Measurements from ENCODE around the gene DVL1. TPM values are rescaled to one million over a fixed set of nuclear protein-coding genes. Genes with fewer than 3 reads are reported as not detected.

Gene DVL1
- total and polyA plus RNA-seq, 4 experiments from 2014 or later: 0.19 to 44.6 (median 22.8) TPM

- intact Hi-C loops (cut with micrococcal nuclease): loop anchor here (5.0 kb wide), 1 partner anchor 312 kb away; the partner anchor contains the start of gene PERM1
- no peak overlapping the region for H3K4me3 Mint-ChIP-seq
- H3K27me3 Mint-ChIP-seq: no peaks in the 10 kb centered on the region
- peak in 1 of 5 donors; percentile 33 for DNase-seq
- Histone ChIP-seq H3K27me3 (ENCODE audit: insufficient read depth, low read length) (no peaks in the 10 kb centered on the region), H3K9me3 (ENCODE audit: control insufficient read depth in 1 of 2, low read length in 2 of 2) (no peaks in the 10 kb centered on the region), H3K36me3 (ENCODE audit: insufficient read depth, low read length) (no peaks in the 10 kb centered on the region), H3K4me3 (ENCODE audit: low read length in 2 of 2) (no peak overlapping the region), H3K27ac (ENCODE audit: low read depth, low read length) (no peak overlapping the region), H3K4me1 (ENCODE audit: insufficient read depth, low read length) (no peaks in the 10 kb centered on the region)
- ChIA-PET POLR2A (ENCODE audit: partially characterized antibody) (interaction anchor here (1.1 to 1.4 kb wide), 2 partner anchors 11 to 172 kb away, joined by 3 to 4 read pairs; no protein-coding TSS in a partner anchor), CTCF (ENCODE audit: partially characterized antibody) (interaction anchor here (1.2 kb wide), 1 partner anchor 172 kb away, joined by 3 read pairs; no protein-coding TSS in a partner anchor)
- no peaks in the 10 kb centered on the region for H3K36me3 Mint-ChIP-seq
- peaks cover 0 to 3% (median under 1%) of the 10 kb centered on the region in 4 donors for H3K4me1 Mint-ChIP-seq
- H3K27ac Mint-ChIP-seq: no peak overlapping the region
- no peaks in the 10 kb centered on the region for H3K9me3 Mint-ChIP-seq
These were observed 54.8 kb downstream of the DVL1 start for GRCh38 chr1:1294250-1294890.

- no peak overlapping the region for H3K4me3 Mint-ChIP-seq
- H3K27me3 Mint-ChIP-seq: no peaks in the 10 kb centered on the region
- Histone ChIP-seq H3K36me3 (ENCODE audit: insufficient read depth, low read length) (no peaks in the 10 kb centered on the region), H3K4me3 (ENCODE audit: low read length in 2 of 2) (no peak overlapping the region), H3K4me1 (ENCODE audit: insufficient read depth, low read length) (no peaks in the 10 kb centered on the region), H3K27ac (ENCODE audit: low read depth, low read length) (no peak overlapping the region), H3K9me3 (ENCODE audit: control insufficient read depth in 1 of 2, low read length in 2 of 2) (no peaks in the 10 kb centered on the region), H3K27me3 (ENCODE audit: insufficient read depth, low read length) (no peaks in the 10 kb centered on the region)
- no peaks in the 10 kb centered on the region for H3K36me3 Mint-ChIP-seq
- DNase-seq: peak in 1 of 5 donors; percentile 13
- H3K4me1 Mint-ChIP-seq: peaks cover 0 to 3% (median under 1%) of the 10 kb centered on the region in 4 donors
- H3K27ac Mint-ChIP-seq: no peak overlapping the region
- intact Hi-C loops (cut with micrococcal nuclease): loop anchor here (5.0 kb wide), 1 partner anchor 311 kb away; the partner anchor contains the start of gene PERM1
- CTCF ChIA-PET (ENCODE audit: partially characterized antibody): interaction anchor here (1.7 kb wide), 1 partner anchor 309 kb away, joined by 6 read pairs; no protein-coding TSS in a partner anchor
- POLR2A ChIA-PET (ENCODE audit: partially characterized antibody): interaction anchor here (1.4 kb wide), 1 partner anchor 171 kb away, joined by 3 read pairs; no protein-coding TSS in a partner anchor
- H3K9me3 Mint-ChIP-seq: no peaks in the 10 kb centered on the region
These were observed 55.7 kb downstream of the DVL1 start for GRCh38 chr1:1293263-1294249.

GRCh38 chr1:1292851-1293250, 56.4 kb downstream of the DVL1 start:
- H3K4me3 ChIP-seq (ENCODE audit: low read length in 2 of 2): no peak overlapping the region
- POLR2A ChIA-PET (ENCODE audit: partially characterized antibody): no interaction called here

GRCh38 chr1:1292442-1292779, 56.8 kb downstream of the DVL1 start:
- Mint-ChIP-seq H3K27ac (no peak overlapping the region), H3K27me3 (no peaks in the 10 kb centered on the region), H3K4me3 (no peak overlapping the region), H3K36me3 (no peaks in the 10 kb centered on the region), H3K9me3 (no peaks in the 10 kb centered on the region), H3K4me1 (peaks cover 0 to 3% (median under 1%) of the 10 kb centered on the region in 4 donors)
- Histone ChIP-seq H3K27ac (ENCODE audit: low read depth, low read length) (no peak overlapping the region), H3K9me3 (ENCODE audit: control insufficient read depth in 1 of 2, low read length in 2 of 2) (no peaks in the 10 kb centered on the region), H3K36me3 (ENCODE audit: insufficient read depth, low read length) (no peaks in the 10 kb centered on the region), H3K4me1 (ENCODE audit: insufficient read depth, low read length) (no peaks in the 10 kb centered on the region), H3K4me3 (ENCODE audit: low read length in 2 of 2) (no peak overlapping the region), H3K27me3 (ENCODE audit: insufficient read depth, low read length) (no peaks in the 10 kb centered on the region)
- ChIA-PET POLR2A (ENCODE audit: partially characterized antibody) (interaction anchor here (1.1 to 1.6 kb wide), 2 partner anchors 13 to 171 kb away, joined by 3 to 9 read pairs; no protein-coding TSS in a partner anchor), CTCF (ENCODE audit: partially characterized antibody) (interaction anchor here (0.6 to 3.2 kb wide), 6 partner anchors 61 to 307 kb away, joined by 3 to 57 read pairs (median 4); no protein-coding TSS in a partner anchor)
- DNase-seq: peak in 1 of 5 donors; percentile 6
- intact Hi-C loops (cut with micrococcal nuclease): loop anchor here (1.0 to 5.0 kb wide), 2 partner anchors 170 to 310 kb away; partner anchors contain the start of gene PERM1

More at GRCh38 chr1:1292851-1293250, 56.4 kb downstream of the DVL1 start:
- H3K4me3 Mint-ChIP-seq: no peak overlapping the region
- CTCF ChIA-PET (ENCODE audit: partially characterized antibody): interaction anchor here (1.7 to 3.2 kb wide), 2 partner anchors 170 to 308 kb away, joined by 6 to 57 read pairs; no protein-coding TSS in a partner anchor
- H3K36me3 ChIP-seq (ENCODE audit: insufficient read depth, low read length): no peaks in the 10 kb centered on the region
- H3K36me3 Mint-ChIP-seq: no peaks in the 10 kb centered on the region
- no peaks in the 10 kb centered on the region for H3K27me3 Mint-ChIP-seq
- peak in 1 of 5 donors; percentile 16 for DNase-seq
- H3K27ac Mint-ChIP-seq: no peak overlapping the region
- intact Hi-C loops (cut with micrococcal nuclease): loop anchor here (1.0 to 5.0 kb wide), 2 partner anchors 171 to 311 kb away; partner anchors contain the start of gene PERM1
- no peaks in the 10 kb centered on the region for H3K4me1 ChIP-seq (ENCODE audit: insufficient read depth, low read length)
- no peaks in the 10 kb centered on the region for H3K9me3 Mint-ChIP-seq
- peaks cover 0 to 3% (median under 1%) of the 10 kb centered on the region in 4 donors for H3K4me1 Mint-ChIP-seq
- H3K27me3 ChIP-seq (ENCODE audit: insufficient read depth, low read length): no peaks in the 10 kb centered on the region
- H3K27ac ChIP-seq (ENCODE audit: low read depth, low read length): no peak overlapping the region
- no peaks in the 10 kb centered on the region for H3K9me3 ChIP-seq (ENCODE audit: control insufficient read depth in 1 of 2, low read length in 2 of 2)

- Mint-ChIP-seq H3K27ac (peak overlapping the region in 1 of 7 donors; percentile 16), H3K4me3 (no peak overlapping the region), H3K9me3 (no peaks in the 10 kb centered on the region), H3K36me3 (no peaks in the 10 kb centered on the region), H3K27me3 (no peaks in the 10 kb centered on the region), H3K4me1 (peaks cover 0 to 3% (median under 1%) of the 10 kb centered on the region in 4 donors)
- intact Hi-C loops (cut with micrococcal nuclease): loop anchor here (1.0 to 5.0 kb wide), 2 partner anchors 169 to 309 kb away; partner anchors contain the start of gene PERM1
- no peak overlapping the region for H3K4me3 ChIP-seq (ENCODE audit: low read length in 2 of 2)
- ChIA-PET POLR2A (ENCODE audit: partially characterized antibody) (interaction anchor here (0.6 to 1.6 kb wide), 3 partner anchors 14 to 170 kb away, joined by 3 to 9 read pairs (median 3); no protein-coding TSS in a partner anchor), CTCF (ENCODE audit: partially characterized antibody) (interaction anchor here (0.6 to 3.2 kb wide), 7 partner anchors 61 to 307 kb away, joined by 3 to 57 read pairs (median 3); no protein-coding TSS in a partner anchor)
- DNase-seq: peak; percentile 60 to 71 (median 69)
- H3K4me1 ChIP-seq (ENCODE audit: insufficient read depth, low read length): no peaks in the 10 kb centered on the region
- no peaks in the 10 kb centered on the region for H3K9me3 ChIP-seq (ENCODE audit: control insufficient read depth in 1 of 2, low read length in 2 of 2)
- no peaks in the 10 kb centered on the region for H3K27me3 ChIP-seq (ENCODE audit: insufficient read depth, low read length)
- H3K27ac ChIP-seq (ENCODE audit: low read depth, low read length): no peak overlapping the region
- no peaks in the 10 kb centered on the region for H3K36me3 ChIP-seq (ENCODE audit: insufficient read depth, low read length)
These were observed 57.4 kb downstream of the DVL1 start for GRCh38 chr1:1291548-1292441.

- no peaks in the 10 kb centered on the region for H3K9me3 ChIP-seq (ENCODE audit: control insufficient read depth in 1 of 2, low read length in 2 of 2)
- DNase-seq: peak in 1 of 5 donors; percentile 14
- intact Hi-C loops (cut with micrococcal nuclease): loop anchor here (5.0 kb wide), 1 partner anchor 309 kb away; the partner anchor contains the start of gene PERM1
- no peaks in the 10 kb centered on the region for H3K36me3 ChIP-seq (ENCODE audit: insufficient read depth, low read length)
- CTCF ChIA-PET (ENCODE audit: partially characterized antibody): interaction anchor here (0.7 to 3.2 kb wide), 7 partner anchors 9 to 307 kb away, joined by 3 to 57 read pairs (median 3); no protein-coding TSS in a partner anchor
- H3K4me3 ChIP-seq (ENCODE audit: low read length in 2 of 2): no peak overlapping the region
- H3K4me1 Mint-ChIP-seq: peaks cover 0 to 3% (median under 1%) of the 10 kb centered on the region in 4 donors
- no peaks in the 10 kb centered on the region for H3K36me3 Mint-ChIP-seq
- no peaks in the 10 kb centered on the region for H3K4me1 ChIP-seq (ENCODE audit: insufficient read depth, low read length)
- H3K4me3 Mint-ChIP-seq: no peak overlapping the region
- H3K27ac Mint-ChIP-seq: no peak overlapping the region
- no peaks in the 10 kb centered on the region for H3K9me3 Mint-ChIP-seq
- no peaks in the 10 kb centered on the region for H3K27me3 ChIP-seq (ENCODE audit: insufficient read depth, low read length)
- POLR2A ChIA-PET (ENCODE audit: partially characterized antibody): interaction anchor here (0.6 to 1.6 kb wide), 4 partner anchors 14 to 169 kb away, joined by 3 to 9 read pairs (median 3); partner anchors contain the start of gene UBE2J2
- H3K27me3 Mint-ChIP-seq: no peaks in the 10 kb centered on the region
- H3K27ac ChIP-seq (ENCODE audit: low read depth, low read length): no peak overlapping the region
These were observed 58.1 kb downstream of the DVL1 start for GRCh38 chr1:1291023-1291528.

Data from CD4-positive, alpha-beta memory T cell (primary cell).